Stimulated activated CD4-positive, alpha-beta T cell treated with anti-CD3 and anti-CD28 coated beads, Interleukin-1b, Interleukin-23, amount 100 ng/mL, for 4 hours (primary cell): ENCODE data around the gene ZNF444.
"Not testable (repeated sequence)": the region's sequence is repeated elsewhere in the genome, so short reads cannot be mapped to it uniquely, and the experiment has no call there.

Experiments used
- DNase-seq, 2 donors: peaks; one replicate each; pipeline ENCODE4 v3.0.0-alpha.2; 2020; ENCODE audit warnings: low read depth in 2 of 2

Gene ZNF444

GRCh38 chr19:56145698-56146097 is 4.6 kb downstream of the ZNF444 start:
- no peak for DNase-seq

- DNase-seq: no peak
Measured at GRCh38 chr19:56146904-56147303, 5.8 kb downstream of the ZNF444 start.

GRCh38 chr19:56147307-56147706 is 6.2 kb downstream of the ZNF444 start:
- no peak for DNase-seq

DNA sequence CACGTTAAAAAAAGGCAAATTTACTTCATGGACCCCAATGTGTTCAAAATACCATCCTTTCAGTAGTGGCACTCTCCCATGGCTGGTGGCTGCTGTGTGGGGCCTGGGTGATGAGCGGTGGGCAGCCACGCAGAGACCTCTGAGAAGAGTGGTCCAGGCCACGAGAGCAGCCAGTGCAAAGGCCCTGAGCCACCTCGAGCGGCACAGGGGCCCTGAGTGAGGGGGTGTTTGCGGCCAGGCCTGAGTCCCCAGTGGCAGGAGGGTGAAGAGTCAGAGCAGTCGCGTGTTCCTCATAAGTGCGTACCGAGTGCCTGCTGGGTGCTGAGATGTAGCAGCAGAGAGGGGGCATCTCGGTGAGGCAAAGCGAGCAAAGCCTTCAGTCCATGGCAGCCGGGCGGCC is 7.0 kb downstream of the ZNF444 start:
- no peak for DNase-seq

DNA sequence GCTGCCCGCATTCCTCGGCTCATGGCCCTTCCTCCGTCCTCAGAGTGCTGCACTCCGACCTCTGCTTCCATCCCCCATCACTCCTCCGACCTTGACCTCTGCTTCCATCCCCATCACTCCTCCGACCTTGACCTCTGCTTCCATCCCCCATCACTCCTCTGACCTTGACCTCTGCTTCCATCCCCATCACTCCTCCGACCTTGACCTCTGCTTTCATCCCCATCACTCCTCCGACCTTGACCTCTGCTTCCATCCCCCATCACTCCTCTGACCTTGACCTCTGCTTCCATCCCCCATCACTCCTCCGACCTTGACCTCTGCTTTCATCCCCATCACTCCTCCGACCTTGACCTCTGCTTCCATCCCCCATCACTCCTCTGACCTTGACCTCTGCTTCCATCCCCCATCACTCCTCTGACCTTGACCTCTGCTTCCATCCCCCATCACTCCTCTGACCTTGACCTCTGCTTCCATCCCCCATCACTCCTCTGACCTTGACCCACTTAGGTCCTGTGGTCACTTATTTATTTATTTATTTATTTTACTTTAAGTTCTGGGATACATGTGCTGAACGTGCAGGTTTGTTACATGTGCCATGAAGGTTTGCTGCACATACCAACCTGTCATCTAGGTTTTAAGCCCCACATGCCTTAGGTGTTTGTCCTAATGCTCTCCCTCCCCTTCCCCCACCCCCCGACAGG is 8.0 kb downstream of the ZNF444 start:
- DNase-seq: not testable (repeated sequence)

DNA sequence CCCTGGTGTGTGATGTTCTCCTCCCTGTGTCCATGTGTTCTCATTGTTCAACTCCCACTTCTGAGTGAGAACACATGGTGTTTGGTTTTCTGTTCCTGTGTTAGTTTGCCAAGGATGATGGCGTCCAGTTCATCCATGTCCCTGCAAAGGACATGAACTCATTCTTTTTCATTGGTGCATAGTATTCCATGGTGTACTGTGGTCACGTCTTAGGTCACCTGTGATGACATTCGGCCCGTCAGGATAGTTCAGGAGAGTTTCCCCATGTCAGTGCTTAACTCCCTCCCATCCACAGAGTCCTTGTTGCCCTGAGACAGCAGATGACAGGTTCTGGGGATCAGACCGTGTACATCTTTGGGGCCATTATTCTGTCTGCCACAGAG is 8.6 kb downstream of the ZNF444 start:
- DNase-seq: no peak

GRCh38 chr19:56150358-56150757 is 9.3 kb downstream of the ZNF444 start:
- no peak for DNase-seq

- DNase-seq: no peak
Measured at GRCh38 chr19:56152644-56153043, 11.6 kb downstream of the ZNF444 start.

DNA sequence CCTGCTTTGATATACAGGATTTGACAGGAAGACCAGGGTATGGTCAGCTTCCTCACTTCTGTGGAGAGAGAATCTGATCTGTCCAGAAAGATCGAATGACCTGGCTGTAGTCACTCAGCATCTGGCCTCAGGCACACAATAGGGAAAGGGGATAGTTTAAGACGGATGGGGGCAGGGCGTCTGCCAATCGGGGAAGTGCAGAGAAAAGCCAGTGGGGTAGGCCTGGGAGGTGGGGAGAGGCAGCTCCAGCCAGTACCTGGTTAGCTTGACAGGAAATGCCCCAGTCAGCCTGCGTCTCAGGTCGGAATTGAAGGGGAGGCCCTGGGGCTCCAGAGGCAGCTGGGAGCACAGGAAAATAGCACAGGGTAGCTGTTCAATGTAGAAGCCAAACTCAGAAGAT is 12.4 kb downstream of the ZNF444 start:
- DNase-seq: no peak

DNA sequence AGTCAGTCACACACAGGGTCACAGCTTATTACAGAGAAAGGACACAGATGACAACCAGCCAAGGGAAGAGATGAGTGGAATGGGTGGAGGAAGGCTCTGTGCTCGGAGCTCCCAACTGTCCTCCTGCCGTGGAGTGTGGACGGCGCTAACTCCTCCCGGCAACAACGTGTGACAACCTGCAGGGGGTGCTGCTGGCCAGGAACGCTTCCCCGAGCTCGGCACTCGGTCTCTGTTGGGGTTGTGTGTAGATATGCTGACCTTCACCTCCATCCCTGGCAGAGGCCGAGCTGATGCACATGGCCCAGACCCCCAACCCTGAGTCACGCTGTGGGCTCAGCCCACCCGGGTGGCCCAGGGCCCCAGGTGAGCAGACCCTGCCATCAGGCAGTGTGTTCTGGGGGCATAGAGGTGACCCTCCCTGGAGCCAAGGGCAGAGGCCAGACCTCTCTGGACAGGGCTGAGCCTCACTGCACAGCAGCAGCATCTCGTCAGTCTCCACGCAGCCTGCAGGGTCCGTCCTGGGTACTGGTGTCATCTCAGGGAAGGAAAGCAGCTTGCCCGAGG is 14.1 kb downstream of the ZNF444 start:
- DNase-seq: no peak

GRCh38 chr19:56156768-56157167 is 15.7 kb downstream of the ZNF444 start:
- DNase-seq: no peak

- DNase-seq: no peak
Measured at GRCh38 chr19:56158170-56158757, 17.2 kb downstream of the ZNF444 start.

- no peak for DNase-seq
Measured at GRCh38 chr19:56159009-56159559, 18.0 kb downstream of the ZNF444 start.

GRCh38 chr19:56159622-56160271 is 18.7 kb downstream of the ZNF444 start:
- no peak for DNase-seq

DNA sequence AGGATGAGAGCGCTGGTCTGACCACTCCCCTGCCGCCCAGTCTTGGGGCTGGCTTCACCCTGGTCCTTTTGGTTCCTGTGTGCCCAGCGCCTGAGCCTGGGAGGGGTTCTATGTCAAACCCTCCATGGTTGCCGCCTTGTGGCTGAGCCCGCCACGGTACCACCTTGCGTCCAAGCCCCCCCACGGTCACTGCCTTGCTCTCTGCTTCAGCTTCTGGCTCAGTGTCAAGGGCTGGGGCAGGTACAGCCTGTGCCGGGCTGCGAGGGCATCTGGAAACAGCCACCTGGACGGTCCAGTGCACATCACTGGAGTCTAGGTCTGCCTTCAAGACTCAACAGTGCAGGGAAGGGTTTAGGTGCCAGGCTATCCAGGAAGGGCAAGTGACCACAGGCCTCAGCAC is 20.4 kb downstream of the ZNF444 start:
- DNase-seq: no peak

- no peak for DNase-seq
Measured at GRCh38 chr19:56162258-56162657, 21.2 kb downstream of the ZNF444 start.

- DNase-seq: no peak
Measured at GRCh38 chr19:56163097-56163496, 22.0 kb downstream of the ZNF444 start.

- DNase-seq: no peak
Measured at GRCh38 chr19:56167064-56167578, 26.0 kb downstream of the ZNF444 start.

- no peak for DNase-seq
Measured at GRCh38 chr19:56170261-56170660, 29.2 kb downstream of the ZNF444 start.

- DNase-seq: no peak
Measured at GRCh38 chr19:56174086-56174485, 33.0 kb downstream of the ZNF444 start.

DNA sequence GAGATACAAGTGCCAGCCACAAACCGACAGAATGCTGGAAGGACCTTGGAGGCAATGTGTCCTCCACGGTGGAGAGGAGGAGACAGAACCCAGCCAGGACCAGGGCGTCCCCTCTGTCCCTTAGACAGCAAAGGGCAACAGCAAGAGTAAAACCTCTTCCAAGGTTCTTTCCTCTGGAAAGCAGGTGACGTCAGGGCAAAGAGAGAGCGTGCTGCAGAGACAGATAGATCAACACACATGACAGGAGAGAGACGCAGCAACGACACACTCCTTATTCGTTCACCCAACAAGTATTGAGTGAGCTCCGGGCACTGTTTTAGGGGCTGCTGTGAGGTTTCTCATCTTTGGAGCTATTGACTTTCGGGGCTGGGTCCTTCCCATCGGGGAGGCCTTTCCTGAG is 33.5 kb downstream of the ZNF444 start:
- DNase-seq: no peak

- DNase-seq: not testable (repeated sequence)
Measured at GRCh38 chr19:56175861-56176307, 34.8 kb downstream of the ZNF444 start, which contains the start of gene GALP. TSS of gene GALP (plus strand) at chr19:56176008. CDS start at chr19:56177109, 1,101 bp downstream.
